HG03135 (cell line): ENCODE measurements around the gene CTNNA1.
"Not testable (repeated sequence)": the region's sequence is repeated elsewhere in the genome, so short reads cannot be mapped to it uniquely, and the experiment has no call there.

Experiments used
- ATAC-seq: cut with Tn5 transposase; IDR thresholded peaks from one replicate; pipeline ENCODE4 v1.9.1; 2021; ENCODE audit warnings: mild to moderate bottlenecking, moderate library complexity; ENCODE audit not compliant: unreplicated experiment

CTNNA1 gene

GRCh38 chr5:138884094-138884493 lies 130.9 kb downstream of the CTNNA1 start:
- no peak for ATAC-seq

DNA sequence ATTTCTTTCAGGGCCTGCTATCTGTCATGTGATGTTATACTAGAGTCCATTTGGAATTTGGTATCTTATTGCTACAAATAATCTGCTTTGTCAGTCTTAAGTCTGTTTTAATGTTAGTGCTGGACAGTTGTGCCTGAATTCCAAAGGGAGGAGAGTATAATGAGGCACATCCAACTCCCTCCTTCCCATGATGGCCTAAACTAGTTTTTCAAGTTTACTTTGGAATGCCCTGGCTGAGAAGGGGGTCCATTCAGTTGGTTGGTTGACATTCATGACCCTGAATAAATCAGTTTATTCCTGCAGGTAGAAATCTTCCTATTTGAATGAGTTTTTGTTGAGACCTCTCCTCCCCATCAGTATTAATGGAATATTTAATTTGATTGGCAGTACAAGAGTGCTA lies 131.3 kb downstream of the CTNNA1 start:
- ATAC-seq = no peak

- ATAC-seq = no peak
Observed at GRCh38 chr5:138889994-138890393, 136.8 kb downstream of the CTNNA1 start.

- no peak for ATAC-seq
Observed at GRCh38 chr5:138890644-138891043, 137.4 kb downstream of the CTNNA1 start.

GRCh38 chr5:138895918-138896317 lies 142.7 kb downstream of the CTNNA1 start:
- ATAC-seq = no peak

DNA sequence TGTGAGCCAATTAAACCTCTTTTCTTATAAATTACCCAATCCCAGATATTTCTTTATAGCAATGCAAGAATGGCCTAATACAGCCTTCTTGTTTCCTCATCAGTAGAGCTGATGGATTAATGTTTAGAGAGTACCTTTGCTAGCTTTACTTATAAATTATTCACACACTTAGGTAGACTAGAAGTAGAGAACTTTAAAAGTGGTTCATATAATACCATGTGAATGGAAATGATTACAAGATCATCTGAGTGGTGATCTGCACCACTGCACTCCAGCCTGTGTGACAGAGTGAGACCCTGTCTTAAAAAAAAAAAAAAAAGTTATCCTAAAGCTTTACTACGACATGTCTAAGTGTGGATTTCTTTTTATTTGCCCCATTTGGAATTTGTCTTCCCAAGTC lies 145.1 kb downstream of the CTNNA1 start:
- ATAC-seq = no peak

GRCh38 chr5:138898742-138899141 lies 145.5 kb downstream of the CTNNA1 start:
- ATAC-seq = no peak

DNA sequence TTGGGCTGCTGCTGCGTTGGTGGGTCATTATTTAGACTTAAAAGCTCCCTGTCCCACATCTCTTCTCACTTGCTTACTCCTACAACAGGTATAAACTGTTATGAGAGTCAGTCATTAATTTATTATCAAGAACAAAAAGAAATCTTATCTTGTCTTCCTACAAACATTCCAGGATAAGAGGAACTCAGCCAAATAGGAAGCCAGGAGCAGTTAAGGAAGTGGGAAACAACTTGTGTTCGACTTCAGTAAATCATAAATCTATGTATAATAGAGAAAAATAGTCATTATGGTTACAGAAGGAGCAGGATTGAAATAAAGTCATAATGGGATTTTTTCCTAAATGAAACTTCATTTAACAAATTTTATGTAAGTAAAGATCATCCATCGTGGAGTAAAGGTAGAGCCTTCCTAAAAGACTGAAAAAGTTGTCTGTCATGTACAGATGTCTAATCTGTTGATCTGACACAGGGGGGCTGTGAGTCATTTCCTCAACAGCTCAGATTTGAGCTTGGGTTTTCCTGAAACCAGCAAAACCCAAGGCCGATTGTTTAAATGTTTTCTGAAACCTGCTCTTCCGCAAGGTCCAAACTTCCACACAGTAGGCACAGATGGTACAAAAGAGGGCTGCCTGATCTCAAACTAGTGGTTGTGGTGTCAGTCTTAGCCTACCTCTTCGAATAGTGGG lies 147.2 kb downstream of the CTNNA1 start:
- no peak for ATAC-seq

DNA sequence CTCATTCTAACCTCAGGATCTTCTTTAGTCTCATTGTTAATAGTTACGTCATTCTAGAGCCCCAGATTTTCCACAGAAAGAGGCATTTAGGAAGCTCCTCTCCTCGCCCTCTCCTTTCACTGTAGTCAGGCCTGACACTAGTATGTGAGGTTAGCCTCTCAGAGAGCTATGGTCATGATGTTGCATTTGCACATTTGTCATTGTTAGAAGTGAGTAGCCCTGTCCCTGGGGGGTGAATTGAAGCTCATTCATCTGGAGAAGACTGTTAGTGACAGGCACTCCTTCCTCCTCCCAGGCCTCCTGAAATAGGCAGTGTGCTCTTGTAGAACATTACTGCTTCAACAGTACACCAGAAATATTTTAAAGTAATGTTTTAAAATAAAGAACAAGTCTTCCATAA lies 148.5 kb downstream of the CTNNA1 start:
- no peak for ATAC-seq

DNA sequence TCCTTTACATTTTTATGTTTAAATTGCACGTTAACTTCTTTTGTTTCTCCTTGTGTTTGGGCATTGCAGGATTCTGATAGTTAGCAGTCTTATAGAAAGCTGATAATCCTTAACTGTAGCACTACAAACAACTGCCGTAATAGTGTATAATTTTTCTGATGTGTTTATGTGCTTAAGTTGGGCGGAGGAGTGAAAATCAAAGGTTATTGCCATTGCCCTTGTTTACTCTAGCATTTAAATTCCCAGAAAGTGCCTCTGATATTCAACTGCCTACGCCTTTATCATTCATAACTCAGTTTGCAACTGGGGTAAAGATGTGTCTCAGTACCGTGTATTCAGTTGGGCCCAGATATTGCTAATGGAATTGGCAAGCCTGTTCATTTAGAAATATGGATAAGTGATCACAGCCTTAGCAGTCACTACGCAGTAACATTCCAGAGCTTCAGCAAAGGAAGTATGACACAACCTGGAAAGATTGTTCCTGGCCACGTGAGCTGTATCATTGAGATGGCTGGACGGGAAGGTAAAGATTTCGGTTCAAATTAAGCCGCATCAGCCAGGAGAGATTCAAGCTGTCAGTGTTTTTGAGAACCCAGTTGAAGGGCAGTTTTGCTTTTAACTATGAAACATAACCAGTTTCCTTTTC lies 150.0 kb downstream of the CTNNA1 start:
- no peak for ATAC-seq

GRCh38 chr5:138905541-138905940 lies 152.3 kb downstream of the CTNNA1 start:
- no peak for ATAC-seq

GRCh38 chr5:138909734-138910133 lies 156.5 kb downstream of the CTNNA1 start:
- ATAC-seq = no peak

DNA sequence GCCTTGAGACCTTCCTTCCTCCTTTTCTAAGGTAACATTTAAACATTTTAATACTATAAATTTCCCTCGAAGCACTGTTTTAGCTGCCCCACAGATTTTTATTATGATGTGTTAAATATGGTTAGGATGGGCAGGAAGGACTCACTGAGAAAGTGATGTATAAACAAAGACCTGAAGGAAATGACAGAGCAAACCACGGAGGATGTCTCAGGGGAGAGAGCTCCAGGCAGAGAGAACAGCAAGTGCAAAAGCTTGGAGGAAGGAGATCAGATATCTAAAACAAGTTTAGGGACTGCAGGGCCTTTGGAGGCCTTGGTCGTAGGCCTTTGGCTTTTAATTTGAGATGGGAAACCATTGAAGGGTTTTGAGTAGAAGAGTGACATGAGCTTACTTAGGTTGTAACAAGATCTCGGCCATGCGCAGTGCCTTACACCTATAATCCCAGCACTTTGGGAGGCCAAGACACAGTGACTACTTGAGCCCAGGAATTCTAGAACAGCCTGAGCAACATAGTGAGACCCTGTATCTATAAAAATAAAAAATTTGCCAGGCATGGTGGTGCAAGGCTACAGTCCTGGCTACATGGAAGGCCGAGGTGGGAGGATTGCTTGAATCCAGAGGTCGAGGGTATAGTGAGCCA lies 157.4 kb downstream of the CTNNA1 start:
- ATAC-seq = no peak

GRCh38 chr5:138911441-138911840 lies 158.2 kb downstream of the CTNNA1 start:
- no peak for ATAC-seq

GRCh38 chr5:138912093-138912492 lies 158.9 kb downstream of the CTNNA1 start:
- ATAC-seq = no peak

DNA sequence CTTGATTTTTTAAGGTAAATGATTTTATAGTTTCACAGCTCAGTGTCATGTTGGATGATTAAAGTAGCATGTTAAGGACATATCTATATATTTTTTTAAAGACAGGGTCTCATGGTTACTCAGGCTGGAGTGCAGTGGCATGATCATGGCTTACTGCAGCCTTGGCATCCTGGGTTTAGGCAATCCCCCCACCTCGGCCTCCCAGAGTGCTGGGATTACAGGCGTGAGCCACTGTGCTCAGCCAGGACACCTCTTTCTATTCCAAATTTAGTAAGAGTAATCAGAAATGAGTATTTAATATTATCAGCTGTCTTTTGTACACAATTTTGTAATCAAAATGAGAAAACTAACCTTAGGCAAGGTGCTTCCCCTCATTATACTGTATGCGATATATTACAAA lies 160.5 kb downstream of the CTNNA1 start:
- ATAC-seq = no peak

DNA sequence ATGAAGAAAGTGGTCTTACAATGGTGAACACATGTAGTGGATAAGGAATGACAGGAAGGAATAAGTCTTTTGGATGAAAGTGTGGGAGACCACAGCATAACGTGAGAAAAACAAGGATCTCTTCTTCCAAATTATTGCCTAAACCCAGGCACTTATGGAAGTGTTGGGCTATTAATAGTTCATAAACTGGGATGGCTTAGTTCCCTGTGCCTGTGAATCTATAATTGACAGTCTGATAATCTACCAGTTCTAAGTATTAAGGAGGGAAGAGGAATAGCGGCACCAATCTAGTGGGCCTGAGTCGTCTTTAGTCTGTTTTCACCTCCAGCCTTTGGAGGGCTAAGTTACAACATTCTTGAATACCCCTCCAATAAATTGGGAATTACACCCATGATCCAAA lies 161.1 kb downstream of the CTNNA1 start:
- ATAC-seq = no peak

DNA sequence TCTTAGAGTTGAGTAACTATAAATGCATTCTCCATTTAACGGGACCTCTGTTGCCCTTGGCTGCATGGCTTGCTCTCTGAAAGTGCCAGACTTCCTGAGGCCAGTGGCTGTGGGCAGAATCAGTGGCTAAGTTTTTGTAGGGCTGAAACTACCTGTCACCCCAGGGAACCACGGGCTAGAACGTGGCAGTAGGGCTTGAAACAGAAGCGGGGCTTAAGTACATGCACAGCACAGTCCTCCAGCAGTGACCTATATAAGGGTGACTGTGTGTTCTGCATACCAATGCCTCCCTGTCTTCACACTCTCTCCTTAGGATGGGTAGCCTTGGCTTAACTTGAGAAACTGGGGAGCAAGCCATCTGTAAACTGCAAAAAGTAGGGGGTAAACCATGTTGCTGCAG lies 165.5 kb downstream of the CTNNA1 start:
- no peak for ATAC-seq

GRCh38 chr5:138920181-138920580 lies 167.0 kb downstream of the CTNNA1 start:
- no peak for ATAC-seq

DNA sequence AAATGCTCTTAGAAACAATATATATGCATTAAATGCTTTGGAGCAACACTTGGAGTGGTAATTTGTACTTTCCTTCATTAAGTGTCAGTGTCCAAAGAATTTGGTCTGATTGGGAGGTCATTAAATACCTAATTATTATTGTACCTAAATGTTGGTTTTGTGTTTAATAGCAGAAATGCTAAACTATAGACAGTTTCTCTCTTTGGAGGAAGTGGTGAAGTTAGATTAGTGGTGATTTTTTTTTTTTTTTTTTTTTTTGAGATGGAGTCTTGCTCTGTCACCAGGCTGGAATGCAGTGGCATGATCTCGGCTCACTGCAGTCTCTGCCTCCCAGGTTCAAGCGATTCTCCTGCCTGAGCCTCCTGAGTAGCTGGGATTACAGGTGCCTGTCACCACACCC lies 168.1 kb downstream of the CTNNA1 start:
- ATAC-seq = not testable (repeated sequence)

DNA sequence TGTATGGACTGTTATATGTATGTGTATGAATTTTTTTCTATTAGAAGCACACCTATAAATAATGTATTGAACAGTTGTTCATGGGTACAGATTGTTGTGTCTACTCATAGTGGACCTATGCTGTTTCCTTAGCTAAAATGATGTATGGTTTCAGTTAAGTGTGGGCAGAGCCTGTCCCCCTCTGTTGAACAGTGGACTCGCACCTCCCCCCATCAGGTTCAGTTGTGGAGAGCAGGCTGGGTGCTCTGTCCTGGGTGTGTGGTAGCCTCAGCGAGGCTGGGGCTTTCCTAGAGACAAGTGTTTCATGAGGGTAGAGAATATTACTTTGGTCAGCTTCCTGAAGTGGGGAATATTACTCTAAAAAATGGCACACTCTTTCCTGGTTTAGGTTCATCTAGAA lies 169.3 kb downstream of the CTNNA1 start:
- no peak for ATAC-seq

DNA sequence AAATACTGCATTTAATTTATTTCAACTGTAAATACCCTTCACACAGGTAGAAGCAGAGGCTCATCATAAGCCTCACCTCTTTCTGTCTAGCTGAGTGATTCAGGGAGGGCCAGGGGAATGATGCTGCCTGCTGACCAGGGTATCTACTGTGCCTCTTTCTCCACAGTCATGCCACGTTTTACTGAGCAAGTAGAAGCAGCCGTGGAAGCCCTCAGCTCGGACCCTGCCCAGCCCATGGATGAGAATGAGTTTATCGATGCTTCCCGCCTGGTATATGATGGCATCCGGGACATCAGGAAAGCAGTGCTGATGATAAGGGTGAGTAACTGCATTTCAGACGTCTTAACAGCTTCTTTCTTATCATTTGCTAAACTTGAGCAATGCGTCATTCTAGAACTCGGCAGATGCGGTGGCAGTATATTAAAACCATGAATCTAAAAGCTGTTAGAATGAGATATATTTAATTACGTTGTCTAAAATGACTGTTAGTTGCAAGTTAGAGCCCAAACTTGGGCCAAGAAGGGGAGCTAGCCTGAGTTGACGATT lies 171.9 kb downstream of the CTNNA1 start:
- ATAC-seq = no peak
